ENCODE data around the gene NRAP.

Gene NRAP

DNA sequence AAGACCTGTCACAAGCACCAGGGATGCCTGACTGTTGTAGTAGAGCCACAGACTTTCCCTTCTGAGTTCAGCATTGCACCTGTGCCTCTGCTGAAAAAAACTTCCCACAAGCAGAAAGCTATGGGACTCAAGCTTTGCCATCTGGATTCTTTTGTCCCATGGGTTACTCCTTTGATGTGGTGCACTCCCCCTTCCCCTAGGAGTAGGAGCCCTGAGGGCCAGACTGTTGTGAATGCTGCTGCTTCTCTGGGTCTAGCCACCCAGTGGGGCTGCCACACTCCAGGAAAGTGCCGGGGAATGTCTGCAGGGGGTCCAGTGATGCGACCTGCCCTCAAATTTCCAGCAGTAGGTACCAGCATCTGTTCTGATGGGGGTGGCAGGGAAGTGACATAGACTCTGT, 27.5 kb upstream of the NRAP start:
- Histone ChIP-seq H3K27ac (no peak overlapping the region), H3K36me3 (no peaks in the 10 kb centered on the region), H3K4me3 (ENCODE audit: low read depth in 1 of 2, low read length in 1 of 2) (no peak overlapping the region), H3K9me3 (no peaks in the 10 kb centered on the region), H3K27me3 (no peaks in the 10 kb centered on the region), H3K4me1 (ENCODE audit: control insufficient read depth in 1 of 2, insufficient read depth in 1 of 2, low read depth in 1 of 2, low read length in 1 of 2) (no peaks in the 10 kb centered on the region)
- TF ChIP-seq, protein P1, sequence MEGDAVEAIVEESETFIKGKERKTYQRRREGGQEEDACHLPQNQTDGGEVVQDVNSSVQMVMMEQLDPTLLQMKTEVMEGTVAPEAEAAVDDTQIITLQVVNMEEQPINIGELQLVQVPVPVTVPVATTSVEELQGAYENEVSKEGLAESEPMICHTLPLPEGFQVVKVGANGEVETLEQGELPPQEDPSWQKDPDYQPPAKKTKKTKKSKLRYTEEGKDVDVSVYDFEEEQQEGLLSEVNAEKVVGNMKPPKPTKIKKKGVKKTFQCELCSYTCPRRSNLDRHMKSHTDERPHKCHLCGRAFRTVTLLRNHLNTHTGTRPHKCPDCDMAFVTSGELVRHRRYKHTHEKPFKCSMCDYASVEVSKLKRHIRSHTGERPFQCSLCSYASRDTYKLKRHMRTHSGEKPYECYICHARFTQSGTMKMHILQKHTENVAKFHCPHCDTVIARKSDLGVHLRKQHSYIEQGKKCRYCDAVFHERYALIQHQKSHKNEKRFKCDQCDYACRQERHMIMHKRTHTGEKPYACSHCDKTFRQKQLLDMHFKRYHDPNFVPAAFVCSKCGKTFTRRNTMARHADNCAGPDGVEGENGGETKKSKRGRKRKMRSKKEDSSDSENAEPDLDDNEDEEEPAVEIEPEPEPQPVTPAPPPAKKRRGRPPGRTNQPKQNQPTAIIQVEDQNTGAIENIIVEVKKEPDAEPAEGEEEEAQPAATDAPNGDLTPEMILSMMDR (IDR thresholded peaks at IDR 0.05) = no peak

DNA sequence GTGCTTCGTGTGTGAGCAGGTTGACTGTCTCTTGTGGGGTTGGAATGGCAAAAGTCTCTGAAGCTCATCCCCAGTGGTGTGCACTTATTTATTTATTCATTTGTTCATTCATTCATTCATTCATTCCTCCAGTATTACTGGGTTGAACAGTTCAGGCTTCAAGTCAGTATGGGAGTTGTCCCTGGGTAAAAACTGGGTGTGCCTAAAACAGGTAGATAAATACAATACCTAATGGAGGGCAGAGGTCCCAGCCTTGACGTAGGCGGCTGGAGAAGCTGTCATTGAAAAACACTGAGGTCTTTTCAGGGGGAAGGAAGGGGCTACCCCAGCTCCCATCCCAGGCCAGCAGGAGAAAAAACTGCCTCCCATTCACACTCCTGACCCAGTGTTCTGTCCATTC, 26.9 kb upstream of the NRAP start:
- Histone ChIP-seq H3K4me1 (ENCODE audit: control insufficient read depth in 1 of 2, insufficient read depth in 1 of 2, low read depth in 1 of 2, low read length in 1 of 2) (no peaks in the 10 kb centered on the region), H3K27ac (no peak overlapping the region), H3K4me3 (ENCODE audit: low read depth in 1 of 2, low read length in 1 of 2) (no peak overlapping the region), H3K27me3 (no peaks in the 10 kb centered on the region), H3K36me3 (no peaks in the 10 kb centered on the region), H3K9me3 (no peaks in the 10 kb centered on the region)
- TF ChIP-seq, protein P1 (IDR thresholded peaks at IDR 0.05) = no peak

DNA sequence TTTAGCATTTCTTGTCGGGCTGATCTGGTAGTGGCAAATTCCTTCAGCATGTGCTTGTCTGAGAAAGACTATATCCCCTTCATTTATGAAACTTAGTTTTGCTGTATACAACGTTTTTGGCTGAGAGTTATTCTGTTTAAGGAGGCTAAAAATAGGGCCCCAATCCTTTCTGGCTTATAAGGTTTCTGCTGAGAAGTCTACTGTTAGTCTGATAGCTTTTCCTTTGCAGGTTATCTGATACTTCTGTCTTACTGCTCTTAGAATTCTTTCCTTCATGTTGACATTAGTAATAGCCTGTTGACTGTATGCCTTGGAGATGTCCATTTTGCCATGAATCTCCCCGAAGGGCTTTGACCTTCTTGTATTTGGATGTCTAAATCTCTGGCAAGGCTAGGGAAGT, 25.7 kb upstream of the NRAP start:
- H3K27ac ChIP-seq = no peak overlapping the region
- H3K9me3 ChIP-seq = no peaks in the 10 kb centered on the region
- no peaks in the 10 kb centered on the region for H3K36me3 ChIP-seq
- TF ChIP-seq, protein P1 (IDR thresholded peaks at IDR 0.05) = no peak
- H3K4me3 ChIP-seq (ENCODE audit: low read depth in 1 of 2, low read length in 1 of 2) = no peak overlapping the region
- H3K4me1 ChIP-seq (ENCODE audit: control insufficient read depth in 1 of 2, insufficient read depth in 1 of 2, low read depth in 1 of 2, low read length in 1 of 2) = no peaks in the 10 kb centered on the region
- H3K27me3 ChIP-seq = no peaks in the 10 kb centered on the region

DNA sequence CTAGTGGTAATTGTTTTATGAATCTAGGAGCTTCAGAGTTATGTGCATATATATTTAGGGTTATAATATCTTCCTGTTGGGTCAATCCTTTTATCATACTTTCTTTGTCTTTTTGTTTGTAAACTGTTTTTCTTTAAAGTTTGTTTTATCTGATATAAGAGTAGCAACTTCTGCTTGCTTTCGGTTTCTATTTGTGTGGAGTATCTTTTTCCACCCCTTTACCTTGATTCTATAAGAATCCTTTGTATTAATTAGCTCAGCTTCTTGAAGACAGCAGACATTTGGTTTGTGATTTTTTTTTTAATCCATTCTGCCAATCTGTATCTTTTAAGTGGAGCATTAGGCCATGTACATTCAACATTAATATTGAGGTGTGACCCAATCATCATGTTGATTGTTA, 25.2 kb upstream of the NRAP start:
- TF ChIP-seq, protein P1 (IDR thresholded peaks at IDR 0.05) = no peak
- Histone ChIP-seq H3K4me3 (ENCODE audit: low read depth in 1 of 2, low read length in 1 of 2) (no peak overlapping the region), H3K9me3 (no peaks in the 10 kb centered on the region), H3K27ac (no peak overlapping the region), H3K4me1 (ENCODE audit: control insufficient read depth in 1 of 2, insufficient read depth in 1 of 2, low read depth in 1 of 2, low read length in 1 of 2) (no peaks in the 10 kb centered on the region), H3K27me3 (no peaks in the 10 kb centered on the region), H3K36me3 (no peaks in the 10 kb centered on the region)

DNA sequence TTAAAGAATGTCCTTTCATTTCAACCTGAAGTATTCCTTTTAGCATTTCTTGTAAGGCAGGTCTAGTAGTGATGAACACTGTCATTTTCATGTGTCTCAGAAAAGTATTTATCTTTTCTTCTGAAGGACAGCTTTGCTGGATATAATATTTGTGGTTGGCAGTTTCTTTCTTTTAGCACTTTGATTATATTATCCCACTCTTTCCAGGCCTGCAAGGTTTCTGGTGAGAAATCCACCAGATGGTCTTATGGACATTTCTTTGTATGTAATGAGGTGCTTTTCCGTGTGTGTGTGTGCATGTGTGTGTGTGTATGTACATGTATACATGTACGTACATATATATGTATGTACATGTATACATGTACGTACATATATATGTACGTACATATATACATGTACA, 23.2 kb upstream of the NRAP start:
- TF ChIP-seq, protein P1 (IDR thresholded peaks at IDR 0.05) = no peak
- Histone ChIP-seq H3K4me1 (ENCODE audit: control insufficient read depth in 1 of 2, insufficient read depth in 1 of 2, low read depth in 1 of 2, low read length in 1 of 2) (no peaks in the 10 kb centered on the region), H3K9me3 (no peaks in the 10 kb centered on the region), H3K27ac (no peak overlapping the region), H3K4me3 (ENCODE audit: low read depth in 1 of 2, low read length in 1 of 2) (no peak overlapping the region), H3K27me3 (no peaks in the 10 kb centered on the region), H3K36me3 (no peaks in the 10 kb centered on the region)

DNA sequence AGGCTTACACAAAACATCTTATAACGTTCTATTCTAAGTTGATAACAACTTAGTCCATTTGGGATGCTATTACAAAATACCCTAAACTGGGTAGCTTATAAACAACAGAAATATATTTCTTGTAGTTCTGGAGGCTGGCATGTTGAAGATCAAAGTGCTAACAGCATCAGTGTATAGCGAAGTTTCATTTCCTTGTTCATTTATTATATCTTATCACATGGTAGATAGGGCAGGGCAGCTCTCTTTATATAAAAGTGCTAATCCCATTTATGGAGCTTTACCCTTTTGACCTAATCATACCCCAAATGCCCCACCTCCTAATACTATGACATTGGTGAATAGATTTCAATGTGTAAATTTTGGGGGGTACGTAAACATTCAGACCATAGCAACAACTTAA, 22.2 kb upstream of the NRAP start:
- no peak overlapping the region for H3K27ac ChIP-seq
- H3K9me3 ChIP-seq = no peaks in the 10 kb centered on the region

More for the DNA sequence above, 22.2 kb upstream of the NRAP start:
- H3K4me3 ChIP-seq (ENCODE audit: low read depth in 1 of 2, low read length in 1 of 2) = no peak overlapping the region
- H3K36me3 ChIP-seq = no peaks in the 10 kb centered on the region
- TF ChIP-seq, protein P1 (IDR thresholded peaks at IDR 0.05) = no peak
- H3K27me3 ChIP-seq = no peaks in the 10 kb centered on the region
- H3K4me1 ChIP-seq (ENCODE audit: control insufficient read depth in 1 of 2, insufficient read depth in 1 of 2, low read depth in 1 of 2, low read length in 1 of 2) = no peaks in the 10 kb centered on the region

All from neutrophil (primary cell).